GM21390 (cell line): ENCODE data around the gene RSU1.
"Not testable (repeated sequence)": the region's sequence is repeated elsewhere in the genome, so short reads cannot be mapped to it uniquely, and the experiment has no call there.

Source experiments
- ATAC-seq: cut with Tn5 transposase; IDR thresholded peaks from one replicate; pipeline ENCODE4 v1.9.1; 2021; ENCODE audit not compliant: unreplicated experiment

The RSU1 gene

GRCh38 chr10:16788125-16788524 lies 29.1 kb downstream of the RSU1 start:
- no peak for ATAC-seq

GRCh38 chr10:16787361-16787791 lies 29.8 kb downstream of the RSU1 start:
- no peak for ATAC-seq

GRCh38 chr10:16780338-16780880 lies 36.8 kb downstream of the RSU1 start:
- no peak for ATAC-seq

- ATAC-seq = peak; percentile 76
These were observed 37.8 kb downstream of the RSU1 start for GRCh38 chr10:16779384-16779915.

GRCh38 chr10:16777473-16778370 lies 39.5 kb downstream of the RSU1 start:
- ATAC-seq = peak; percentile 58

GRCh38 chr10:16776896-16777295 lies 40.3 kb downstream of the RSU1 start:
- ATAC-seq = no peak

- no peak for ATAC-seq
These were observed 43.9 kb downstream of the RSU1 start for GRCh38 chr10:16773334-16773733.

GRCh38 chr10:16770670-16771069 lies 46.6 kb downstream of the RSU1 start:
- ATAC-seq = peak; percentile 72

- no peak for ATAC-seq
These were observed 47.1 kb downstream of the RSU1 start for GRCh38 chr10:16770141-16770540.

GRCh38 chr10:16769331-16769730 lies 47.9 kb downstream of the RSU1 start:
- ATAC-seq = no peak

- ATAC-seq = no peak
These were observed 48.5 kb downstream of the RSU1 start for GRCh38 chr10:16768702-16769101.

GRCh38 chr10:16765509-16766375 lies 51.5 kb downstream of the RSU1 start:
- ATAC-seq = peak; percentile 63

GRCh38 chr10:16761300-16761699 lies 55.9 kb downstream of the RSU1 start:
- ATAC-seq = no peak

GRCh38 chr10:16756561-16757221 lies 60.5 kb downstream of the RSU1 start:
- ATAC-seq = no peak

GRCh38 chr10:16754765-16755164 lies 62.5 kb downstream of the RSU1 start:
- no peak for ATAC-seq

- ATAC-seq = not testable (repeated sequence)
These were observed 64.4 kb downstream of the RSU1 start for GRCh38 chr10:16752849-16753248.

- no peak for ATAC-seq
These were observed 65.1 kb downstream of the RSU1 start for GRCh38 chr10:16752099-16752498.

- ATAC-seq = no peak
These were observed 66.0 kb downstream of the RSU1 start for GRCh38 chr10:16751244-16751643.

GRCh38 chr10:16750461-16750860 lies 66.8 kb downstream of the RSU1 start:
- no peak for ATAC-seq

- ATAC-seq = no peak
These were observed 68.5 kb downstream of the RSU1 start for GRCh38 chr10:16748749-16749148.

GRCh38 chr10:16746856-16747255 lies 70.4 kb downstream of the RSU1 start:
- ATAC-seq = no peak
